IPS DF 4.7 (cell line): ENCODE data around the gene GPR62.

Experiments
- DNase-seq: peaks from one replicate; pipeline ENCODE4 v3.0.0-alpha.2; 2013; ENCODE audit warnings: low spot score; ENCODE audit errors: extremely low read depth

GPR62 gene

DNA sequence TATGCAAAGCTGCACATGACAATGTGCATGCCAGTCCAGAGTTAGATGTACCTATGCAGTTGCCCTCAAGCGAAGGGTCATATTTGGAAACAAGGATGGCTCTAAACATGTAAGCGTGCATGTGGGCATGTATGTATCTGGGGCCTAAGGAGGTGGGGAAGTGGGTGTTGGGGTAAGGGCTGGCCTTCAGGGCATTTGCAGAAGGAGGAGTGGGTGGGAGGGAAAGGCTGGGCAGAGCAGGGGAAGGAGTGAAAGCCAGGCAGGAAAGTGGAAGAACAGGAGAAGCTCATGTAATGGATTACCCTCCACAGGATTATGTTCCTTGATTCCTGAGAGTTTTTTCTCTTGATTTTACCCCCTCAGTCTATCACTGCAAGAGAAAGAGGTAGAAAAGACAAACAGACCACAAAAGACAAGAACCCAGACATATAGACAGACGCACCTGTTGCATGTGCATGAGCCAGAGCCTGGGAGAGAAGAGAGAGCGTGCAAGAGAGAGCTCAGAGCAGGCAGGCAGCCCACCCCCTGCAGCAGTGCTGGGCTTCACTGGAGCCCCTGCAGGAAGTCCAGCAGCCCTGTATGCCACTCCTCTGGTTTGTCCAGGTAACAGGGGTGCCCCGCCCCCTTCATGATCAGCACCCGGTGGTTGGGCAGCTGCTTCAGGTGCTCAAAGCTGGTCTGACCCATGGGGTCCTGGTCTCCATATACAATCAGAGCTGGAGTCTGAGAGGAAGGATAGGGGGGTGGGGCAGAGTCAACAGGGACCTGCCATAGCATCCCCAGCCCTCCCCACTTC lies 13.9 kb downstream of the GPR62 start:
- no peak for DNase-seq

DNA sequence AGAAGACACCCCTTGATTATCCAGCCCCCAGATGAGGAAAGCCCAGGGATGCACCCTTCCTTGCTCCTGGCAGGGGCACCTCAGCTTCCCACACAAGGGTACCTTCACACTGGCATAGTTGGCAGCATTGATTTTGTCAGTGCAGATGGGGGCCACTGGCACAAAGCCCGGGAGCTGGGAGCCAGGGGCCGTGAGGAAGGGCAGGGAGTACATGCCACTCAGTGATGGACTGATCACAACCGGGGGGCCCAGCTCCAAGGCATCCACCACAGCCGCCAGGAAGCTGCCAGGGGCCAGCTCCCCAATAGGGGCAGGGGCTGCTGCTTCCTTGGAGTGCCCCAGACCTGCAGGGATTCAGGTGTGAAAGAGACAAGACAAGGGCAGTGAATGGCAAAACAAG lies 14.7 kb downstream of the GPR62 start:
- no peak for DNase-seq

DNA sequence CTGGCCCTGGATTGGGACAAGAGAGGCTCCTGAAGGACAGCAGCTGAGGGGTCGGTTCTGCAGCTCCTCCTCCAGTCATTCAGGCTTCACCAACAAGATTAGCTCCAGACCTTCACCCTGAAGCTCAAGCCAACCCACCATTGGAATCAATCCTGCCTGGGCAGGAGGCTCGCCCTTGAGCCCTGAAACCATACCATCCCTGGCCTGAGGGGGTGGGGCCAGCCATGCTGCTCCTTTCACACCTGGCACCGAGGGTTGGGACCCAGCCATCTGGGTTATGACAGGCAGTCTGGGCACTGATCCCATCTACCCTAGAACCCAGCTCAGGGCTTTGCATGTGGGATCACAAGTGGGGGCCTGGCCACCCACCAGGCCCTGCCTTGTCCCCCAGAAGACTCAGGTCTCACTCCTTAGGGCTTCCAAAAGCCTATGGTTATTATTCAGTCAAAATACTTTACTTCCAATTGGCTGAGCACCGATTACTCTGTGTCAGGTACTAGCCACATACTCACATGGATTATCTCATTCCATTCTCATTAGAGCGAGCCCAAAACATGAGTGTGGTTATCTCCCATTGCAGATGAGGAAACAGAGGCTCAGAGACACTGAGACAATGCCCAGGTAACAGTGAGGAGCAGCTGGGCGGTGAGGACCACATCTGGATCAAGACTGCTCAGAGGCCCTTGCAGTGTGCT lies 15.6 kb downstream of the GPR62 start:
- DNase-seq: no peak

DNA sequence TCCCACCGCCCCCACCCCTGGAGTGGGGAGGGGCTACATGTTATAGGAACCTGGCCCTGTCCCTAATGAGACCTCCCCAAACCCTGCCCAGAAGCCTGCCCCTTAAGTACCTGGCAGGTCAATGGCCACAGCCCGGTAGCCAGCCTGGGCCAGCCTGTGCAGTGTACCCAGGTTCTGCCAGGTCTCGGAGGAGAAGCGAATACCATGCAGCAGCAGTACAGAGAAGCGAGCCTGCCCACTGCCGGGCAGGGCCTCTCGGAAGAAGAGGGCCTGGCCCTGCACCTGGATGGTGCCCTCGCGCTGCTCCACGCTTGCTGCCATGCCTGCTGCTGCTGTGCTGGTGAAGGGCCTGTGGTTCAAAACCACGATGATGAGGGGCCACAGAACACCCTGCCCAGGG lies 16.2 kb downstream of the GPR62 start:
- DNase-seq: no peak

GRCh38 chr3:51974277-51974962 lies 19.2 kb downstream of the GPR62 start:
- DNase-seq: no peak

- DNase-seq: no peak
These were observed 20.0 kb downstream of the GPR62 start, which contains the start of gene ABHD14A for GRCh38 chr3:51974963-51975851. ABHD14A (plus strand) TSS chr3:51975064; CDS start chr3:51975136, 72 bp downstream.

DNA sequence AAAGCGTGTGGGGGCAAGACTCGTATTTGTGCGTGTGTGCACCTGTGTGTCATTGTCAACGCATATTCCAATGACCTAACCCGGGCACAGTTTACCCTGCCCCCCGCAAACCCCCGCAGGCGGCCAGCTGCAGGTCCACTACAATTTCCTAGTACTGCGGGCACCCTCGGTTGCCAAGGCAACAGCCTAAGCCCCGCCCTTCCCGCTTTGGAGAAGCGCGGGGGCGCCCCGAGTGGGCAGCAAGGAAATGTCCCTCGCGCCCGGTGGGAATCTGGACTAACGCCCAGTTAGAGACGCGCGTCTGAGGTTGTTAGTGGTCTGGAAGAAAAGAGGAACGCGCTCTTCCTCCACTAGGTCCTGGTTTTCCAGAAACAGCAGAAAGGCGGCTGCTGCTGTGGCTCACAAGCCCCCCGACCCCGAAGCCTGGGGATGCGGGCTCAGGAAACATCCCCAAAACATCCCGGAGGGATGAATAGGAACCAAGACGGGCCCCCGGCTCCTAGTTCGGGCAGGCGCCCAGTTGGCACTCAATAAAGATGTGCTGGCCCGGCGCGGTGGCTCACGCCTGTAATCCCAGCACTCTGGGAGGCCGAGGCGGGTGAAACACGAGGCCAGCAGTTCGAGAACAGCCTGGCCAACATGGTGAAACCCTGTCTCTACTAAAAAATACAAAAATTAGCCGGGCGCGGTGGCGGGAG lies 20.8 kb downstream of the GPR62 start:
- no peak for DNase-seq

- no peak for DNase-seq
These were observed 22.4 kb downstream of the GPR62 start for GRCh38 chr3:51977446-51978142.

- no peak for DNase-seq
These were observed 22.9 kb downstream of the GPR62 start for GRCh38 chr3:51978143-51978502.

- DNase-seq: no peak
These were observed 25.1 kb downstream of the GPR62 start for GRCh38 chr3:51980253-51980652.

GRCh38 chr3:51982352-51982837 lies 27.2 kb downstream of the GPR62 start:
- DNase-seq: no peak

GRCh38 chr3:51982838-51983577 lies 27.8 kb downstream of the GPR62 start, which contains the start of gene ACY1:
ACY1 (plus strand) TSS chr3:51983535; CDS start chr3:51984065, 530 bp downstream.
- DNase-seq: no peak

DNA sequence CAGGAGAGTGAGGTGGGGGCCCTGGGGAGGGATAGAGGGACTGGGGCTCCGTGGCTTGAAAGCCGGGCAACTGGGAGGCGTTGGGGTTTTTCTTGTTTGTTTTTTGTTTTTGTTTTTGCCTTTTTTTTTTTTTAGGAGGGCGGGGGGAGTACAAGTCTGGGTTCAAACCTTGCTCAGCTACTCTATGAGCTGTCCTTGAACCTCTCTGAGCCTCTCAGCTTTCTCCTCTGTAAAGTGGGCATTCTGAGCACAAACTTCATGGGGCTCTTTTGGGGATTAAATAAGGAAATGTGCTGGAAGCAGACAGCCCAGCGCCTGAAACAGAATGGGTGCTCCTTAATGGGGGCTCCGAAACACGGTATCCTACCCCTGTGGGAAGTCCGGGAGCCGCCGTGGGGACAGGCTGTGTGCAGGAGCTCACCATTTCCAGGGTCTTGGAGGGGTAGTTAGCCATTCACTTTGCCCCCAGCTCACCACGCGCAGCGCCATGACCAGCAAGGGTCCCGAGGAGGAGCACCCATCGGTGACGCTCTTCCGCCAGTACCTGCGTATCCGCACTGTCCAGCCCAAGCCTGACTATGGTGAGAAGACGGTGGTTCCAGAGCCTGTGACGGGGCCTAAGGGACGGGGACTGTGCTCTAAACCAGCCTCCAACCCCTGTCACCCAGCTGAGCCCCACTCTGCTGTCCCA lies 28.5 kb downstream of the GPR62 start:
- no peak for DNase-seq

DNA sequence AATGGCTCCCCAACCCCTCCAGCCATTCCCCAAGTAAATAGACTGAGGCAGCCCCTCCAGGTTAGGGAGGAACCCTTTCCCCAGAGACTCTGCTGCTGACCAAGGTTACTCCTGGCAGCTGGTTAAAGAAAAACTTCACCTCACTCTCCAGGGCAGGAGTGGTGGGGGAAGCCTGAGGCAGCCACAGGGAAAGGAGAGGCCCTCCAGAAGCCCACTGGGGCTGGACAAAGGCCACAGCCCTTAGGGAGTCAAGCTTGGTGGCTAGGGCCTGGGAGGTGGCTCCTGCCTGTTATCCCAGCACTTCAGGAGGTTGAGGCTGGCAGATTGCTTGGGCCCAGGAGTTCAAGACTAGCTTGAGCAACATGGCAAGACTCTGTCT lies 29.1 kb downstream of the GPR62 start:
- DNase-seq: no peak

GRCh38 chr3:51985063-51985462 lies 29.9 kb downstream of the GPR62 start:
- no peak for DNase-seq

DNA sequence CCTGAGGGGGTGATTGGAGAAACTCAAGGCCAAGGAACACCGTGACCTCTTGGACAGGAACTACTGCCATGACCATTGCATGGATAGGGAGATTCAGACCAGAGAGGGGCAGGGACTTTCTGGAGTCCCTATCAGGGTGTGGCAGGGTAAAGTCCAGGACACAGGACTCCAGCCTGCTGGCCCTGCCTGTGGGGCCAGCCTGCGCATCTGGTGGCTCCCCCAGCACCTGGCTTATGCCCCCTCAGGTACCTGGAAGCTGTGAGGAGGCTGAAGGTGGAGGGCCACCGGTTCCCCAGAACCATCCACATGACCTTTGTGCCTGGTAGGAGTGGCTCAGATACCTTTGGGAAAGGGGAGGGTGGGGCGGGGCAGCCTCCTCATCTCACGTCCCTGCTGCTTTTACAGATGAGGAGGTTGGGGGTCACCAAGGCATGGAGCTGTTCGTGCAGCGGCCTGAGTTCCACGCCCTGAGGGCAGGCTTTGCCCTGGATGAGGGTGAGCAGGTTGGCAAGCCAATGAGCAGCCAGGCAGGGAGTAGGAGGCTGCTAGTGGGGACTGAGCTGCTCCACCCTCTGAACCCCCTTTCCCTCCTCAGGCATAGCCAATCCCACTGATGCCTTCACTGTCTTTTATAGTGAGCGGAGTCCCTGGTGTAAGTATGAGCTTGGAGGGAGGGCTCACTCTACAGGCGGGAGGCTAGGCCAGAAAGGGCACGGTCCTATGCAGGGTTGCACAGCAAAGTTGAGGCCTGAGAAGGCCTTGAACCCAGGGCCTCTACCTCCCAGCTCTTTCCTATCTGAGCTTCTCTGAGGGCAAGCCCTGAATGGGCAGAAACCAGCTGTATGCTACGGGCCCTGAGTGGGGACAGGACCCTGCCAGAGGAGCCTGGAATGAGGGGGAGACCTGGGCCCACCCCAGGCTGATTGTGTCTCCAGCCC lies 31.1 kb downstream of the GPR62 start:
- DNase-seq: no peak

DNA sequence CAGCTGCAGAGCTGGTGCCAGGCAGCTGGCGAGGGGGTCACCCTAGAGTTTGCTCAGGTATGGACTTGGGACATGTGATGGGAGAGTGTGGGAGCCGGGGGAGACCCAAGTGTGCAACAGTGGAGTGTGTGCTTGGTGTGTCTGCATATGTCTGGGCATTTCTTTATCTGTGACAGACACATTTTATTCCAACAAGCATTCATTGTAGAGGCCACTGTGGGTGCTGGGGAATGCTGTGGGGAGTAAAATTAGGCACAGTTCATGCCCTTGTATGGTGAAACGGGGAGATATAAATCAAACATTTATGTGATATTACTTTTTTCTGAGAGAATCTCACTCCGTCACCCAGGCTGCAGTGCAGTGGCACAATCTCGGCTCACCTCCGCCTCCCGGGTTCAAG lies 32.4 kb downstream of the GPR62 start:
- DNase-seq: no peak
